Trophoblast cell (in vitro differentiated cells and primary cell): ENCODE data around the gene RREB1.
"Not testable (repeated sequence)": the region's sequence is repeated elsewhere in the genome, so short reads cannot be mapped to it uniquely, and the experiment has no call there.

Source experiments
- DNase-seq, 2 donors: peaks; one replicate each; pipeline ENCODE4 v3.0.0-alpha.2; 2016
- H2AFZ ChIP-seq: 2 replicates; pipeline ENCODE4 v1.6.1; 2013; ENCODE audit warnings: low read length, moderate library complexity, mild to moderate bottlenecking; ENCODE audit not compliant: insufficient read depth, poor library complexity
- H2AK5ac ChIP-seq: 2 replicates; pipeline ENCODE4 v1.6.1; 2013; ENCODE audit warnings: mild to moderate bottlenecking, low read length
- H2BK120ac ChIP-seq: 2 replicates; pipeline ENCODE4 v1.6.1; 2013; ENCODE audit warnings: low read length, mild to moderate bottlenecking, moderate library complexity; ENCODE audit not compliant: insufficient read depth, poor library complexity
- H2BK12ac ChIP-seq: 2 replicates; pipeline ENCODE4 v1.6.1; 2013; ENCODE audit warnings: mild to moderate bottlenecking, low read length, moderate library complexity
- H2BK5ac ChIP-seq: 2 replicates; pipeline ENCODE4 v1.6.1; 2013; ENCODE audit warnings: low read length, low read depth, moderate library complexity, mild to moderate bottlenecking; ENCODE audit not compliant: poor library complexity
- H3K14ac ChIP-seq: 2 replicates; pipeline ENCODE4 v1.6.1; 2013; ENCODE audit warnings: mild to moderate bottlenecking, low read length
- H3K18ac ChIP-seq: 2 replicates; pipeline ENCODE4 v1.6.1; 2013; ENCODE audit warnings: mild to moderate bottlenecking, low read length
- H3K23ac ChIP-seq: 2 replicates; pipeline ENCODE4 v1.6.1; 2013; ENCODE audit warnings: low read length
- H3K27ac ChIP-seq: 2 replicates; pipeline ENCODE4 v1.5.1; 2013; ENCODE audit warnings: low read depth, mild to moderate bottlenecking, inconsistent platforms, low read length, moderate library complexity
- H3K27me3 ChIP-seq: 2 replicates; pipeline ENCODE4 v1.6.1; 2013; ENCODE audit warnings: inconsistent platforms, mild to moderate bottlenecking, low read length, moderate library complexity; ENCODE audit not compliant: insufficient read depth
- H3K36me3 ChIP-seq, 2 experiments: 1 replicate in 1 of 2; 2 replicates in 1 of 2; pipeline ENCODE4 v1.6.1; 2013; ENCODE audit warnings: low read length in 2 of 2, mild to moderate bottlenecking in 2 of 2, moderate library complexity in 1 of 2; ENCODE audit not compliant: insufficient read depth in 2 of 2, control insufficient read depth in 1 of 2
- H3K4ac ChIP-seq: 2 replicates; pipeline ENCODE4 v1.6.1; 2013; ENCODE audit warnings: low read depth, mild to moderate bottlenecking, low read length, moderate library complexity
- H3K4me1 ChIP-seq, 2 experiments: 1 replicate in 1 of 2; 2 replicates in 1 of 2; pipeline ENCODE4 v1.6.1; 2013; ENCODE audit warnings: low read length in 2 of 2, mild to moderate bottlenecking in 2 of 2, moderate library complexity in 1 of 2; ENCODE audit not compliant: insufficient read depth in 2 of 2, control insufficient read depth in 1 of 2
- H3K4me2 ChIP-seq: 2 replicates; pipeline ENCODE4 v1.6.1; 2013; ENCODE audit warnings: inconsistent platforms, mild to moderate bottlenecking, low read length, moderate library complexity
- H3K4me3 ChIP-seq: 2 replicates; pipeline ENCODE4 v1.5.1; 2013; ENCODE audit warnings: mild to moderate bottlenecking, low read depth, low read length, inconsistent platforms
- H3K79me1 ChIP-seq: one replicate; pipeline ENCODE4 v1.6.1; 2013; ENCODE audit warnings: low read length
- H3K79me2 ChIP-seq: 2 replicates; pipeline ENCODE4 v1.6.1; 2013; ENCODE audit warnings: low read length, mild to moderate bottlenecking; ENCODE audit not compliant: control insufficient read depth, insufficient read depth, poor library complexity
- H3K9ac ChIP-seq: 2 replicates; pipeline ENCODE4 v1.6.1; 2013; ENCODE audit warnings: mild to moderate bottlenecking, low read length
- H3K9me3 ChIP-seq: 2 replicates; pipeline ENCODE4 v1.6.1; 2013; ENCODE audit warnings: low read depth, mild to moderate bottlenecking, control low read depth, inconsistent platforms, low read length; ENCODE audit not compliant: insufficient read depth
- H4K12ac ChIP-seq: 2 replicates; pipeline ENCODE4 v1.6.1; 2013; ENCODE audit warnings: low read depth, mild to moderate bottlenecking, low read length, moderate library complexity
- H4K8ac ChIP-seq: 2 replicates; pipeline ENCODE4 v1.6.1; 2013; ENCODE audit warnings: low read depth, mild to moderate bottlenecking, low read length, moderate library complexity
- H4K91ac ChIP-seq: one replicate; pipeline ENCODE4 v1.6.1; 2013; ENCODE audit warnings: low read depth, mild to moderate bottlenecking, low read length, moderate library complexity
- WGBS: extraction: QIAGEN DNeasy Blood & Tissue Kit; methylation state at CpG from one replicate; pipeline ENCODE4 v1.1.7; 2013; ENCODE audit warnings: missing lambda C conversion rate; ENCODE audit not compliant: insufficient read length, insufficient coverage; ENCODE audit errors: extremely low coverage; 5-methylcytosine and 5-hydroxymethylcytosine counted together

RREB1 gene

DNA sequence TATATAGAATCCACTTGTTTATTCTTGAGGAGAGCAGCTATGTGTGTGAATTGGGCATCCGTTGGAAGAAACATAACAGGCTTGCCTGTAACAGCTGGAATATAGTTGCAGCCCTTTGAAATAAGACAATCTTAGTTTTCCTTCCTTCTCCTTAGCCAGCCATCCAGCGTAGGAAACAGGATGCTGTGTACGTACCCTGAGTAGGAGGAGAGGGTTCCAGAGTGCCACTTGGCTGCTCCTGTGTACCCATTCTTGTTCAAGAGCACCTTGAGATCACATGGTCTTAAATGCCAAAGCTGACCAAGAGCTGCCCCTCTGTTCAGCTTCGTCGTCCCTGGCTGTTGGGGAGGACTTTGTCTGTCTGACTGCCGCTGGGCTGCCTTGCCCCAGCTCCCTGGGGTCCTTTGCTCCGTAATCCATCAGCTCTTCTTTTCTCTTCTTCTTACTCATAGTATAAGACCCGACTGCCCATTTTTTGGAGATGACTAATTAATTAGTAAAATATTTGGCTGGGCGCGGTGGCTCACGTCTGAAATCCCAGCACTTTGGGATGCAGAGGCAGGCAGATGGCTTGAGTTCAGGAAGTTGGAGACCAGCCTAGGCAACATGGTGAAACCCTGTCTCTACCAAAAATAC lies 49.0 kb downstream of the RREB1 start:
- no peak overlapping the region for H2AFZ ChIP-seq
- H4K8ac ChIP-seq: no peak overlapping the region
- H3K9ac ChIP-seq: no peak overlapping the region
- no peak overlapping the region for H4K91ac ChIP-seq
- no peak overlapping the region for H3K4me3 ChIP-seq
- peak; percentile 81 to 89 for DNase-seq
- H2AK5ac ChIP-seq: no peak overlapping the region
- H3K9me3 ChIP-seq: no peaks in the 10 kb centered on the region
- peak overlapping the region; percentile 68 for H3K4ac ChIP-seq
- no peak overlapping the region for H2BK12ac ChIP-seq
- H3K27ac ChIP-seq: no peak overlapping the region
- no peak overlapping the region for H3K14ac ChIP-seq
- H3K4me1 ChIP-seq: peaks cover 15 to 26% of the 10 kb centered on the region in 2 experiments
- peaks cover 0 to 4% of the 10 kb centered on the region in 2 experiments for H3K36me3 ChIP-seq
- H4K12ac ChIP-seq: no peak overlapping the region
- no CpG with 5 or more reads among the region's 11 CpGs for WGBS
- no peak overlapping the region for H2BK5ac ChIP-seq
- no peak overlapping the region for H3K18ac ChIP-seq
- H3K27me3 ChIP-seq: no peaks in the 10 kb centered on the region
- H3K79me1 ChIP-seq: peaks cover 11% of the 10 kb centered on the region
- no peak overlapping the region for H3K4me2 ChIP-seq
- no peak overlapping the region for H3K23ac ChIP-seq
- H3K79me2 ChIP-seq: peaks cover 23% of the 10 kb centered on the region
- H2BK120ac ChIP-seq: no peak overlapping the region

DNA sequence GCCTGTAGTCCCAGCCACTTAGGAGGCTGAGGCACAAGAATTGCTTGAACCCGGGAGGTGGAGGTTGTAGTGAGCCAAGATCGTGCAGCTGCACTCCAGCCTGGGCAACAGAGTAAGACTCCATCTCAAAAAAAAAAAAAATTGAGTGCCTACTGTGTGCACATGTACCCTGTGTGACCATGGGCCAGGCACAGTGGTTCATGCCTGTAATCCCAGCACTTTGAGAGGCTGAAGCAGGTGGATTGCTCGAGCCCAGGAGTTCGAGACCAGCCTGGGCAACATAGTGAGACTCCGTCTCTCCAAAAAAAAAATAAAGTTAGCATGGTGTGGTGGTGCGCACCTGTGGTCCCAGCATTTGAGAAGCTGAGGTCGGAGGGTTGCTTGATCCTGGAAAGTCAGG lies 49.5 kb downstream of the RREB1 start:
- H3K9me3 ChIP-seq, DNase-seq, H3K9ac ChIP-seq, H4K8ac ChIP-seq, H2BK12ac ChIP-seq, H2BK5ac ChIP-seq, H3K23ac ChIP-seq, H4K91ac ChIP-seq, H2AFZ ChIP-seq, H2BK120ac ChIP-seq, H3K36me3 ChIP-seq, H4K12ac ChIP-seq, H3K14ac ChIP-seq, H3K27me3 ChIP-seq, H3K4me2 ChIP-seq, H3K4me3 ChIP-seq: not testable (repeated sequence)
- H3K4ac ChIP-seq: peak overlapping the region; percentile 17
- H3K4me1 ChIP-seq: peaks cover 16 to 26% of the 10 kb centered on the region in 2 experiments
- WGBS: no CpG with 5 or more reads among the region's 7 CpGs
- H3K79me2 ChIP-seq: peaks cover 24% of the 10 kb centered on the region
- H2AK5ac ChIP-seq: peak overlapping the region; percentile 35
- H3K79me1 ChIP-seq: peaks cover 11% of the 10 kb centered on the region
- peak overlapping the region; percentile 43 for H3K18ac ChIP-seq
- peak overlapping the region; percentile 64 for H3K27ac ChIP-seq

DNA sequence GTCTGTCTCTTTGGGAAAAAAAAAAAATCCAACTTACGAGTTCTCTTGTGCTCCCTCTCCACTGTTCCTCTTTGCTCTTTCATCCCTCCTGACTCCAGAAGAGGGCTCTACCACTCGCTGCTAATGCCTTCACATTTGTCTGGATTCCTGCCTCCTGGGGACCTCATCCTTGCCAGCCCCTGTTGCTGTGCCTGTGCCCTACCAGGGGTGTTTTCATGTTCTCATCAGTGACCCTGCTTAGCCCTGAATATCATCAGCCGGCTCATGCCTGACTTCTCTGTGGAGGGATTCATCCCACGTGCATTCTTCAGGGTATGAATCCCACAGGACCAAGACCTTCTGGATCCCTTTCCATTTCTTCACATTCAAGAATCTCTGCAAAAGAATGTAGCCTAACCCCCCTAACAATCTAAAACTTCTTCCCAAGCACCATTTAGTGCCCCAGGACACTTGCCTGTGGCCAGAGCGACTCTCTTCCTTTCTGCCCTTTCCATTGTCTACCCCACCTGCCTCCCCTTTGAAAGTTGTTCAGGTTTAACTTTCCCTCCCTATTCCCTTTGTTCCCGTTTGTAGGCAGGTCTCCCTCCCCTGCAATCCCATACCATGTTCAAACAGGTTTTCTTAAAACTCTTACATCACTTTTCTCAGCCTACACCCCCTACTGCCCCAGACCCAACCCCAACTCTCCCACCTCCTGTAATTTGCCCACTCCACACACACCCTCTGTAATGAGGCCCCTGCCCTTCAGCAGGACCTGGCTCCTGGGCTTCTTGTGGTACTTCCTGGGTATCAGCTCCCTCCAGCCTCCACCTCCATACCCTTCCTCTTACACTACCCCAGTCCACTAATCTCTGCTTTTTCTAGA lies 50.2 kb downstream of the RREB1 start:
- Histone ChIP-seq H3K9me3 (no peaks in the 10 kb centered on the region), H3K18ac (peak overlapping the region; percentile 85), H2AFZ (peak overlapping the region; percentile 33), H3K4ac (peak overlapping the region; percentile 70), H2AK5ac (peak overlapping the region; percentile 82), H3K27ac (peak overlapping the region; percentile 64), H3K4me3 (no peak overlapping the region), H3K27me3 (no peaks in the 10 kb centered on the region), H2BK5ac (peak overlapping the region; percentile 69), H4K12ac (no peak overlapping the region), H3K4me1 (peaks cover 17 to 24% of the 10 kb centered on the region in 2 experiments), H3K79me2 (peaks cover 26% of the 10 kb centered on the region), H4K91ac (peak overlapping the region; percentile 69), H3K23ac (no peak overlapping the region), H2BK120ac (peak overlapping the region; percentile 39), H3K4me2 (no peak overlapping the region), H2BK12ac (peak overlapping the region; percentile 51), H3K9ac (no peak overlapping the region), H4K8ac (peak overlapping the region; percentile 84), H3K14ac (peak overlapping the region; percentile 63), H3K36me3 (peaks cover 2 to 4% of the 10 kb centered on the region in 2 experiments), H3K79me1 (peaks cover 11% of the 10 kb centered on the region)
- peak; percentile 60 to 83 for DNase-seq
- no CpG with 5 or more reads among the region's 6 CpGs for WGBS

DNA sequence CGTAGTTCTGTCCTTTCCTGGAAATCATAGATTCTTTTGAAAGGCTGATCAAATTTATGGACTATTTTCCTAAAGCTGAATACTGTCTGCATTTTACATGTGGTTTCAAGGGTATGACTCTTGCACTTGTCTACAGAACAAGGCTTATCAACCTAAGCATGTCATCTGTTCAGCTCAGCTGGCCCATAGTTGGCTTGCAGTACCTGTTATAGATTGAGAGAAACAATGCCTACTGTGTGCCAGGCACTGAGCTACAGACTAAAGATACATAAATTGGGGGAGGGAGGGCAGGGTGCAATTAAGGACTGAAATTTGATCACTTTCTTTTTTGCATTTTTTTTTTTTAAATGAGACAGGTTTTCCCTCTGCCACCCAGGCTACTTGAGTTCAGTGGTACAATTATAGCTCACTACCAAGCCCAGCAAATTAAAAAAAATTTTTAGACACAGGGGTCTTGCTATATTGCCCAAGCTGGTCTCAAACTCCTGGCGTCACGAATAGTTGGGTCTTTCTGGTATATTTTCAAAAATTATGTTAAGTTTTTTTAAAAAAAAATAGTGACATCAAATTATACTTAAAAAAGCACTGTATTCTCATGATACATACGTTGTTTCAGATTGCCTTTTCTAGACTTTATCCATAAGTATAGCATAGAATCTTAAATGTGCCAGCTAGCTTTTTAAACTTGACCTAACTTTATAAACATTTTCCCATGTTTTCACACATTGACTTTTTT lies 52.2 kb downstream of the RREB1 start:
- Histone ChIP-seq H3K4me1 (peaks cover 21 to 26% of the 10 kb centered on the region in 2 experiments), H2AK5ac (no peak overlapping the region), H3K4me2 (no peak overlapping the region), H4K12ac (no peak overlapping the region), H3K23ac (no peak overlapping the region), H3K36me3 (peaks cover 2% of the 10 kb centered on the region in 2 experiments), H2BK12ac (no peak overlapping the region), H3K4me3 (no peak overlapping the region), H4K8ac (no peak overlapping the region), H3K9me3 (no peaks in the 10 kb centered on the region), H3K79me1 (peaks cover 9% of the 10 kb centered on the region), H2BK120ac (no peak overlapping the region), H3K79me2 (peaks cover 16% of the 10 kb centered on the region), H3K27me3 (no peaks in the 10 kb centered on the region), H3K14ac (no peak overlapping the region), H3K4ac (peak overlapping the region; percentile 82), H3K27ac (no peak overlapping the region), H4K91ac (no peak overlapping the region), H3K9ac (no peak overlapping the region), H3K18ac (no peak overlapping the region), H2AFZ (no peak overlapping the region), H2BK5ac (no peak overlapping the region)
- WGBS: no CpG with 5 or more reads among the region's 4 CpGs
- no peak for DNase-seq
